K562 (cell line): Measurements from ENCODE around the gene NET1. TPM values are rescaled to one million over a fixed set of nuclear protein-coding genes. Genes with fewer than 3 reads are reported as not detected.

Source experiments
- ATAC-seq: fragments of 200-7000 bp; cut with Tn5 transposase; 3 replicates; pipeline ENCODE4 v1.9.1; 2020; ENCODE audit warnings: moderate library complexity
- BruUV-seq: library from RNA; stranded (reverse); fragments of 400-500 nt; replicated peaks from 2 replicates; lab custom pipeline; 2021; lab: Mats Ljungman, UMichigan
- CTCF ChIA-PET: fragments of 300-600 bp; formaldehyde crosslinking; extraction: SDS; loops from one replicate; lab custom pipeline; 2021; ENCODE audit warnings: low intra/inter-chr PET ratio; lab: Yijun Ruan, JAX
- POLR2A ChIA-PET: fragments of 300-600, 350-650 bp; sonication (Branson Sonifier 250); formaldehyde crosslinking; extraction: SDS; loops from one replicate; lab custom pipeline; 2021; ENCODE audit warnings: antibody characterized with exemption, inconsistent platforms; lab: Yijun Ruan, JAX
- DNase-seq, 4 experiments: peaks; one replicate each; pipeline versions ENCODE4 v3.0.0 to v3.0.0-alpha.2; 2011 to 2018; ENCODE audit warnings: low spot score in 3 of 4, mixed read lengths in 3 of 4; ENCODE audit errors: extremely low read depth in 1 of 4
- FAIRE-seq: peaks from 2 replicates; lab custom pipeline; 2011; peaks lifted over from hg19 to GRCh38; lab: Jason Lieb, UNC
- H2AFZ ChIP-seq: 2 replicates; pipeline ENCODE4 v1.6.0; 2011; ENCODE audit warnings: low read depth, low read length, control low read depth, inconsistent platforms
- H3K27ac ChIP-seq: fragments of 200-600 bp; 3 replicates; pipeline ENCODE4 v1.8.0; 2011; ENCODE audit warnings: low read depth, mild to moderate bottlenecking, control low read depth, inconsistent platforms, low read length, moderate library complexity, mixed read lengths; ENCODE audit errors: extremely low read depth
- H3K27me3 ChIP-seq, 2 experiments: fragments of 300-600 bp in 1 of 2; 2 replicates in 1 of 2; 3 replicates in 1 of 2; pipeline versions ENCODE4 v1.6.0 to v1.8.0; 2011; ENCODE audit warnings: inconsistent platforms in 2 of 2, low read length in 2 of 2, mild to moderate bottlenecking in 1 of 2, mixed read lengths in 1 of 2, moderate library complexity in 1 of 2; ENCODE audit not compliant: control insufficient read depth in 2 of 2, insufficient read depth in 2 of 2
- H3K36me3 ChIP-seq: fragments of 300-600 bp; 3 replicates; pipeline ENCODE4 v1.8.0; 2011; ENCODE audit warnings: mild to moderate bottlenecking, low read length, inconsistent platforms; ENCODE audit not compliant: control insufficient read depth, insufficient read depth
- H3K4me1 ChIP-seq, 2 experiments: fragments of 200-600 bp in 1 of 2; replicated peaks in 1 of 2; 2 replicates in 1 of 2; 3 replicates in 1 of 2; pipeline versions ENCODE4 v1.5.1 to v1.8.0; 2011; ENCODE audit warnings: inconsistent platforms in 2 of 2, low read length in 2 of 2, mild to moderate bottlenecking in 1 of 2, mixed read lengths in 1 of 2, moderate library complexity in 1 of 2; ENCODE audit not compliant: control insufficient read depth in 2 of 2, insufficient read depth in 2 of 2
- H3K4me2 ChIP-seq: 2 replicates; pipeline ENCODE4 v1.6.1; 2011; ENCODE audit warnings: low read length, control low read depth, inconsistent platforms, mixed read lengths; ENCODE audit not compliant: insufficient read depth
- H3K4me3 ChIP-seq: fragments of 200-600 bp; sonication (generic), shearing (Covaris generic); 2 replicates; pipeline ENCODE4 v1.5.1; 2016; ENCODE audit warnings: control low read depth, inconsistent platforms
- H3K79me2 ChIP-seq: fragments of 200-600 bp; 3 replicates; pipeline ENCODE4 v1.8.0; 2011; ENCODE audit warnings: low read length, inconsistent platforms; ENCODE audit not compliant: control insufficient read depth, insufficient read depth
- H3K9ac ChIP-seq, 2 experiments: 2 replicates each; pipeline versions ENCODE4 v1.6.0 to v1.6.1; 2011; ENCODE audit warnings: low read depth in 2 of 2, low read length in 2 of 2, control low read depth in 1 of 2, inconsistent platforms in 1 of 2, mild to moderate bottlenecking in 1 of 2, mixed read lengths in 1 of 2; ENCODE audit not compliant: insufficient read depth in 1 of 2
- H3K9me1 ChIP-seq: one replicate; pipeline ENCODE4 v1.6.0; 2011; ENCODE audit warnings: inconsistent platforms, mild to moderate bottlenecking, low read length, moderate library complexity; ENCODE audit not compliant: control insufficient read depth, insufficient read depth
- H3K9me3 ChIP-seq: replicated peaks from 2 replicates; pipeline ENCODE4 v1.5.1; 2011; ENCODE audit warnings: low read depth, low read length, inconsistent platforms; ENCODE audit not compliant: control insufficient read depth, insufficient read depth
- H4K20me1 ChIP-seq: replicated peaks from 2 replicates; pipeline ENCODE4 v1.6.1; 2011; ENCODE audit warnings: low read length, inconsistent platforms, mixed read lengths; ENCODE audit not compliant: control insufficient read depth, insufficient read depth
- DIDO1 ChIP-seq: fragments of 450-650 bp; IDR thresholded peaks from 2 replicates; pipeline ENCODE4 v1.6.1; 2016; ENCODE audit warnings: low read depth, missing biosample characterization, missing genetic modification characterization
- GTF2F1 ChIP-seq: IDR thresholded peaks from 2 replicates; pipeline ENCODE4 v1.6.1; 2011; ENCODE audit warnings: low read depth, low read length, improper control_type of control experiment
- ZEB2 ChIP-seq: fragments of 450-650 bp; IDR thresholded peaks from 2 replicates; pipeline ENCODE4 v1.6.1; 2016
- WGBS: fragments of 100-300 bp; shearing (Covaris generic); methylation state at CpG from one replicate; pipeline ENCODE4 v1.1.6; 2016; ENCODE audit warnings: low coverage, mixed read lengths; ENCODE audit not compliant: insufficient coverage; ENCODE audit errors: missing lambda C conversion rate; 5-methylcytosine and 5-hydroxymethylcytosine counted together
- in situ Hi-C: fragments of 300-500 bp; cut with MboI; formaldehyde crosslinking; loops from 4 replicates; pipeline ENCODE4 v1.15.0; 2018; ENCODE audit warnings: inconsistent platforms, mixed read lengths
- intact Hi-C: fragments of 100-400 bp; cut with micrococcal nuclease; formaldehyde crosslinking; loops from 2 replicates; pipeline ENCODE4 v1.14.2; 2022
- polyA plus RNA-seq, 8 experiments: library from polyadenylated mRNA; depleted of rRNA in 4 of 8; stranded (reverse) in 5 of 8; unstranded in 3 of 8; fragments of >200 nt; fragmentation: Nextera tagmentation in 2 of 8; fragmentation: Illumina TruSeq in 1 of 8; extraction: Ambion mirVana in 2 of 8; extraction: Trizol in 1 of 8; gene quantifications; 2 replicates each; pipeline versions ENCODE4 v1.2.1 to v1.2.3, GENCODE V29; 2011 to 2014; ENCODE audit warnings: inconsistent platforms in 1 of 8, missing spikeins in 1 of 8
- total RNA-seq, 7 experiments: library from RNA; depleted of rRNA in 6 of 7; stranded (reverse); fragments of >200 nt in 6 of 7; fragmentation: Illumina TruSeq in 2 of 7; extraction: Trizol in 2 of 7; gene quantifications; 2 replicates each; pipeline versions ENCODE4 v1.2.1 to v1.2.3, GENCODE V29; 2011 to 2021; ENCODE audit warnings: low replicate concordance in 1 of 7
- TF ChIP-seq, protein P1 (sequence below): fragments of 450-650 bp; IDR thresholded peaks from 2 replicates; pipeline ENCODE4 v1.6.1; 2016; ENCODE audit warnings: antibody characterized with exemption

The NET1 gene
- total and polyA plus RNA-seq, 9 of the 15 experiments (the other 6 are each of a cell fraction or from before 2014, with no cell fraction given), result 47.4 to 258 (median 106) TPM

DNA sequence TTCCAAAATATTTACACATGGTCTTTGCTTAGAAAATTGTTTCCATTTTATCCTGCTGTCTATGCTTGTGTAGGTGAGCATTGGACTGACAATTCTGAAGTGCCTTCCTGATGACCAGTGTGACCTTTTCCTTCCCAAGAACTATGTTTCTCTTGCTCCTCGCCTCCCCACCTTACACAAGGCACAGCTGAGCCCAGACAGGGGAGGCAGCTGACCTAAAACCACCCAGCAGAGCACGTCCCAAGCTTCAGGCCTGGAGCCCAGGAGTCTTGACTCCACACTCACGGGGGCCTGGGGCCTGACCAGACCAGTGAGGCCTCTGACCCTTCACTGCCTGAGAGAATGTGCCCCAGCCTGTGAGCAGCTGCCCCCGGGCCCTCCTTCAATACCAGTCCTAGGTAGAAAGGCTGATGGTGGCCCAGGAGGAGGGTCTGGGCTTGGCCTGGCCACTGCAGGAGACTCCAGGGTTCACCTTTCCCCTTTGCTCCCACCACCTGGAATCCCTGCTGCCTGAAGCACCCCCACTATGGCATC, 80.0 kb downstream of the NET1 start:
- no peaks in the 10 kb centered on the region for H3K36me3 ChIP-seq
- WGBS, result 58% methylated on average over 3 of the region's 4 CpGs
- H3K4me2 ChIP-seq, result no peak overlapping the region
- ATAC-seq, result no peak
- H4K20me1 ChIP-seq, result no peaks in the 10 kb centered on the region
- TF ChIP-seq GTF2F1 (no peak), ZEB2 (no peak), DIDO1 (tag) (no peak)
- intact Hi-C loops, result no loop called here
- BruUV-seq, result no TSS peak
- H2AFZ ChIP-seq, result 0 out of 2 replicates have a peak overlapping the region, but pooled peaks have one; percentile 40
- no peak for DNase-seq
- no peak overlapping the region for H3K27ac ChIP-seq
- peaks cover 20 to 43% of the 10 kb centered on the region in 2 experiments for H3K4me1 ChIP-seq
- peak overlapping the region in 1 of 2 experiments; percentile 33; a peak in 1 of 4 replicates for H3K9ac ChIP-seq
- H3K79me2 ChIP-seq, result peaks cover 11% of the 10 kb centered on the region
- ChIA-PET CTCF (no interaction called here), POLR2A (interaction anchor here (0.6 to 1.1 kb wide), 3 partner anchors 14 to 24 kb away, joined by 3 read pairs; no protein-coding TSS in a partner anchor)
- H3K27me3 ChIP-seq, result no peaks in the 10 kb centered on the region
- no peaks in the 10 kb centered on the region for H3K9me3 ChIP-seq
- H3K4me3 ChIP-seq, result no peak overlapping the region
- FAIRE-seq, result no peak
- in situ Hi-C loops, result no loop called here
- no peaks in the 10 kb centered on the region for H3K9me1 ChIP-seq

DNA sequence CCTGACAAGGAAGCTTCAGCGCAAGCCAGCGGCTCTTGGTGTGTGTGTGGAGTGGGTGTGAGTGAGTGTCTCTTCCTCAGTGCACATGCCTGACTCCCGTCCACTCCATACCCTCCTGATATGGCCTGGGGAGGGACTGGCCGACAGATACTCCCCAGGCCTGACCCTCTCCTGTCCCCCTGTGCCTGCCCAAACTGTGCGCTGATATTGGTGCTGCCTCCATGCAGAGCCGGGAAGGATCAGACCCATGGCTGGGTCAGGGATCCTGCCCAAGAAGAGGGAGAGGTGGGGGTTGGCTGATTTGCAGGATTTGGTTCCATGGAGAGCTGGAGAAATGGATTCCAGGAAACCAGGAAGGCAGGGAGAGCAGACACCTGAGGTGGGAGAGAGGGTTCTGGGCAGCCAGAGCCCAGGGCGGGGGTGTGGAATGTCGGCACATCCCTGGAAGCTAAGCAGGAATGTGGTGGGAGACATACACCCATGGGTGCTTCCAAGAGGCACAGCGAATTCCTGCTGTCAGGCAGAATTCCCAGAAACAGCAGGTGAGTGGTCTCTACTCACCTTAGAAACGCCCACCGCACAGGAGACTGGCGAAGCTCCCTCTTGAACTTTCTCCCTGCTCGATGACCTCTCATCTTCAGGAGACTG, 80.7 kb downstream of the NET1 start:
- CTCF ChIA-PET, result no interaction called here
- H2AFZ ChIP-seq, result no peak overlapping the region
- 83% methylated on average over 11 of the region's 13 CpGs for WGBS

More for the DNA sequence above, 80.7 kb downstream of the NET1 start:
- Histone ChIP-seq H3K9me3 (no peaks in the 10 kb centered on the region), H3K4me3 (no peak overlapping the region), H4K20me1 (no peaks in the 10 kb centered on the region), H3K4me1 (peaks cover 19 to 41% of the 10 kb centered on the region in 2 experiments), H3K9ac (peak overlapping the region in 1 of 2 experiments; percentile 33; a peak in 2 of 4 replicates), H3K36me3 (no peaks in the 10 kb centered on the region), H3K27ac (no peak overlapping the region), H3K9me1 (no peaks in the 10 kb centered on the region), H3K4me2 (no peak overlapping the region), H3K79me2 (peaks cover 4% of the 10 kb centered on the region; the same call in 2 of the 3 replicates), H3K27me3 (no peaks in the 10 kb centered on the region)
- no TSS peak for BruUV-seq
- in situ Hi-C loops, result no loop called here
- POLR2A ChIA-PET, result interaction anchor here (0.6 to 1.1 kb wide), 5 partner anchors 8 to 71 kb away, joined by 3 read pairs; no protein-coding TSS in a partner anchor
- no peak for ATAC-seq
- TF ChIP-seq, protein P1, sequence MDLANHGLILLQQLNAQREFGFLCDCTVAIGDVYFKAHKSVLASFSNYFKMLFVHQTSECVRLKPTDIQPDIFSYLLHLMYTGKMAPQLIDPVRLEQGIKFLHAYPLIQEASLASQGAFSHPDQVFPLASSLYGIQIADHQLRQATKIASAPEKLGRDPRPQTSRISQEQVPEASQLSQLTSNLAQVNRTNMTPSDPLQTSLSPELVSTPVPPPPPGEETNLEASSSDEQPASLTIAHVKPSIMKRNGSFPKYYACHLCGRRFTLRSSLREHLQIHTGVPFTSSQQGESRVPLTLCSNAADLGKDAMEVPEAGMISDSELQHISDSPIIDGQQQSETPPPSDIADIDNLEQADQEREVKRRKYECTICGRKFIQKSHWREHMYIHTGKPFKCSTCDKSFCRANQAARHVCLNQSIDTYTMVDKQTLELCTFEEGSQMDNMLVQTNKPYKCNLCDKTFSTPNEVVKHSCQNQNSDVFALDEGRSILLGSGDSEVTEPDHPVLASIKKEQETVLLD, result no peak
- DNase-seq, result no peak
- no peak for FAIRE-seq
- intact Hi-C loops, result no loop called here
